Measurements from ENCODE around the gene PAK6. TPM values are rescaled to one million over a fixed set of nuclear protein-coding genes. Genes with fewer than 3 reads are reported as not detected.

PAK6 gene
- total RNA-seq, 1 donor from 2014 or later, result 7.1 TPM

- peak; percentile 85 for TF ChIP-seq CTCF (conservative IDR thresholded peaks at IDR 0.05; ENCODE audit: low read depth, low read length)
- H3K4me3 ChIP-seq (ENCODE audit: low read depth, low read length), result no peak overlapping the region
- peak; percentile 20 for DNase-seq (ENCODE audit: low read depth)
These were observed 21.6 kb upstream of the PAK6 start for GRCh38 chr15:40217166-40217824.

GRCh38 chr15:40219801-40220200 lies 19.1 kb upstream of the PAK6 start:
- no peak for DNase-seq (ENCODE audit: low read depth)
- TF ChIP-seq CTCF (conservative IDR thresholded peaks at IDR 0.05; ENCODE audit: low read depth, low read length), result no peak
- no peak overlapping the region for H3K4me3 ChIP-seq (ENCODE audit: low read depth, low read length)

GRCh38 chr15:40222131-40222530 lies 16.7 kb upstream of the PAK6 start:
- no peak for TF ChIP-seq CTCF (conservative IDR thresholded peaks at IDR 0.05; ENCODE audit: low read depth, low read length)

GRCh38 chr15:40226736-40227135 lies 12.1 kb upstream of the PAK6 start:
- no peak for DNase-seq (ENCODE audit: low read depth)
- no peak for TF ChIP-seq CTCF (conservative IDR thresholded peaks at IDR 0.05; ENCODE audit: low read depth, low read length)

More at GRCh38 chr15:40222131-40222530, 16.7 kb upstream of the PAK6 start:
- no peak for DNase-seq (ENCODE audit: low read depth)
- H3K4me3 ChIP-seq (ENCODE audit: low read depth, low read length), result no peak overlapping the region

GRCh38 chr15:40229316-40229715 lies 9.5 kb upstream of the PAK6 start:
- H3K4me3 ChIP-seq (ENCODE audit: low read depth, low read length), result no peak overlapping the region
- no peak for TF ChIP-seq CTCF (conservative IDR thresholded peaks at IDR 0.05; ENCODE audit: low read depth, low read length)
- no peak for DNase-seq (ENCODE audit: low read depth)

More at GRCh38 chr15:40226736-40227135, 12.1 kb upstream of the PAK6 start:
- H3K4me3 ChIP-seq (ENCODE audit: low read depth, low read length), result no peak overlapping the region

GRCh38 chr15:40229956-40230355 lies 8.9 kb upstream of the PAK6 start:
- no peak for TF ChIP-seq CTCF (conservative IDR thresholded peaks at IDR 0.05; ENCODE audit: low read depth, low read length)
- H3K4me3 ChIP-seq (ENCODE audit: low read depth, low read length), result no peak overlapping the region
- DNase-seq (ENCODE audit: low read depth), result no peak

- no peak for DNase-seq (ENCODE audit: low read depth)
- no peak for TF ChIP-seq CTCF (conservative IDR thresholded peaks at IDR 0.05; ENCODE audit: low read depth, low read length)
- H3K4me3 ChIP-seq (ENCODE audit: low read depth, low read length), result no peak overlapping the region
These were observed 6.2 kb upstream of the PAK6 start for GRCh38 chr15:40232625-40233070.
